ENCODE results near the gene C1QB. TPM values are rescaled to one million over a fixed set of nuclear protein-coding genes. Genes with fewer than 3 reads are reported as not detected.
"Not testable (repeated sequence)": the region's sequence is repeated elsewhere in the genome, so short reads cannot be mapped to it uniquely, and the experiment has no call there.

Gene C1QB
- total and polyA plus RNA-seq, 10 donors: 225 to 3,817 (median 1,581) TPM

- TF ChIP-seq CTCF (IDR thresholded peaks at IDR 0.05 in 8 of 11, conservative IDR thresholded peaks at IDR 0.05 in 3 of 11) (peak; percentile 46 to 92 (median 83)), POLR2AphosphoS5 (IDR thresholded peaks at IDR 0.05) (no peak)
- DNase-seq: peak; percentile 84
- H3K4me3 ChIP-seq: no peak overlapping the region
- WGBS, 5 donors: 72 to 88% (median 80%) methylated on average over 2 of the region's 2 CpGs
- H3K4me1 ChIP-seq: peaks cover 0 to 26% (median 8%) of the 10 kb centered on the region in 6 donors
- no peaks in the 10 kb centered on the region for H3K36me3 ChIP-seq
- intact Hi-C loops (cut with DNase I; ENCODE audit: low total_unique reads): loop anchor here (10.0 kb wide), 2 partner anchors 180 to 230 kb away; no protein-coding TSS in a partner anchor
- H3K9me3 ChIP-seq: no peaks in the 10 kb centered on the region
- peaks cover 0 to 9% (median 1%) of the 10 kb centered on the region in 7 donors for H3K27me3 ChIP-seq (replicated peaks in 1 of 7)
- H3K27ac ChIP-seq: no peak overlapping the region
Observed at GRCh38 chr1:22704440-22705067, 51.5 kb downstream of the C1QB start.

GRCh38 chr1:22705586-22705985, 52.5 kb downstream of the C1QB start:
- H3K36me3 ChIP-seq: no peaks in the 10 kb centered on the region
- peaks cover 0 to 19% (median 9%) of the 10 kb centered on the region in 7 donors for H3K27me3 ChIP-seq (replicated peaks in 1 of 7)
- TF ChIP-seq POLR2A (IDR thresholded peaks at IDR 0.05): no peak
- TF ChIP-seq POLR2AphosphoS5 (IDR thresholded peaks at IDR 0.05): no peak
- TF ChIP-seq CTCF (IDR thresholded peaks at IDR 0.05 in 8 of 11, conservative IDR thresholded peaks at IDR 0.05 in 3 of 11): no peak
- no peak overlapping the region for H3K27ac ChIP-seq
- no peak for DNase-seq
- intact Hi-C loops (cut with DNase I; ENCODE audit: low total_unique reads): loop anchor here (10.0 kb wide), 2 partner anchors 179 to 229 kb away; no protein-coding TSS in a partner anchor
- peaks cover 0 to 35% (median 15%) of the 10 kb centered on the region in 6 donors for H3K4me1 ChIP-seq
- H3K9me3 ChIP-seq: no peaks in the 10 kb centered on the region
- H3K4me3 ChIP-seq: no peak overlapping the region

GRCh38 chr1:22706100-22706499, 53.1 kb downstream of the C1QB start:
- H3K27me3 ChIP-seq (replicated peaks in 1 of 7): peaks cover 0 to 21% (median 9%) of the 10 kb centered on the region in 7 donors
- peaks cover 0 to 35% (median 15%) of the 10 kb centered on the region in 6 donors for H3K4me1 ChIP-seq
- not testable (repeated sequence) for H3K27ac ChIP-seq, H3K9me3 ChIP-seq, H3K36me3 ChIP-seq, H3K4me3 ChIP-seq
- WGBS, 5 donors: 87 to 95% (median 90%) methylated on average over 4 of the region's 4 CpGs
- intact Hi-C loops (cut with DNase I; ENCODE audit: low total_unique reads): loop anchor here (10.0 kb wide), 2 partner anchors 179 to 229 kb away; no protein-coding TSS in a partner anchor
- DNase-seq: peak; percentile 12

- Histone ChIP-seq H3K36me3 (no peaks in the 10 kb centered on the region), H3K4me1 (peaks cover 0 to 50% (median 24%) of the 10 kb centered on the region in 6 donors), H3K4me3 (no peak overlapping the region), H3K27me3 (replicated peaks in 1 of 7) (peaks cover 0 to 47% (median 25%) of the 10 kb centered on the region in 7 donors), H3K27ac (no peak overlapping the region), H3K9me3 (no peaks in the 10 kb centered on the region)
- DNase-seq: no peak
- intact Hi-C loops (cut with DNase I; ENCODE audit: low total_unique reads): loop anchor here (10.0 kb wide), 2 partner anchors 176 to 226 kb away; no protein-coding TSS in a partner anchor
- TF ChIP-seq POLR2AphosphoS5 (IDR thresholded peaks at IDR 0.05): no peak
- no peak for TF ChIP-seq POLR2A (IDR thresholded peaks at IDR 0.05)
- TF ChIP-seq CTCF (IDR thresholded peaks at IDR 0.05 in 8 of 11, conservative IDR thresholded peaks at IDR 0.05 in 3 of 11): no peak
Observed at GRCh38 chr1:22708777-22709176, 55.7 kb downstream of the C1QB start.
